H1 (cell line): ENCODE results near the gene USP54. TPM values are rescaled to one million over a fixed set of nuclear protein-coding genes. Genes with fewer than 3 reads are reported as not detected.

Source experiments
- ATF3 ChIP-seq: IDR thresholded peaks from 2 replicates; pipeline ENCODE4 v1.6.1; 2011; ENCODE audit warnings: low read depth, mild to moderate bottlenecking, low read length; ENCODE audit not compliant: insufficient read depth
- BACH1 ChIP-seq: IDR thresholded peaks from 2 replicates; pipeline ENCODE4 v1.6.1; 2012; ENCODE audit warnings: low read length, improper control_type of control experiment
- POLR2A ChIP-seq, 2 experiments: IDR thresholded peaks; 1 replicate in 1 of 2; 2 replicates in 1 of 2; pipeline ENCODE4 v1.6.1; 2011; ENCODE audit warnings: low read depth in 2 of 2, low read length in 2 of 2, mild to moderate bottlenecking in 2 of 2; ENCODE audit errors: control extremely low read depth in 1 of 2
- TAF1 ChIP-seq: IDR thresholded peaks from 2 replicates; pipeline ENCODE4 v1.6.1; 2011; ENCODE audit warnings: mild to moderate bottlenecking, low read depth, low read length
- TAF7 ChIP-seq: optimal IDR thresholded peaks from 2 replicates; pipeline ENCODE3; 2011; ENCODE audit warnings: low read depth, mild to moderate bottlenecking, inconsistent platforms, low read length, moderate library complexity, borderline replicate concordance
- USF2 ChIP-seq: IDR thresholded peaks from 2 replicates; pipeline ENCODE4 v1.6.1; 2011; ENCODE audit warnings: low read length, improper control_type of control experiment
- polyA plus RNA-seq, 7 experiments: library from polyadenylated mRNA; depleted of rRNA in 3 of 7; stranded (reverse) in 5 of 7; unstranded in 2 of 7; fragments of >200 nt in 5 of 7; fragments of 200-250 nt in 2 of 7; gene quantifications; 1 replicate in 5 of 7; 2 replicates in 1 of 7; 4 replicates in 1 of 7; pipeline versions ENCODE4 v1.2.1 to v1.2.3, GENCODE V29; 2011 to 2013; ENCODE audit warnings: missing spikeins in 2 of 7, mixed read lengths in 2 of 7
- total RNA-seq: library from RNA; stranded (reverse); fragmentation: NEBNext Ultra II Directional; extraction: Animal tissue kit (Norgen Biotek cat#: 25700); gene quantifications from 2 replicates; pipeline ENCODE4 v1.2.1, GENCODE V29; 2021

Gene USP54
- total and polyA plus RNA-seq, 2 of the 8 experiments (the other 6 are each of a cell fraction or from before 2014, with no cell fraction given): 46.2 to 65.6 TPM

GRCh38 chr10:73591935-73592699 lies 975 bp upstream of the USP54 start (continued):
- TF ChIP-seq USF2 (peak; percentile 52; the same call in 1 of the 2 replicates), ATF3 (0 out of 2 replicates have a peak, but pooled peaks have one; percentile 17), BACH1 (no peak), TAF1 (peak; percentile 78; the same call in 1 of the 2 replicates), POLR2A (IDR thresholded peaks at IDR 0.05; ENCODE audit: control extremely low read depth in 1 of 2, low read depth in 2 of 2, low read length in 2 of 2) (peak; percentile 27 to 73), TAF7 (no peak)
